Measurements from ENCODE around the gene MNAT1. TPM values are rescaled to one million over a fixed set of nuclear protein-coding genes. Genes with fewer than 3 reads are reported as not detected.
"Not testable (repeated sequence)": the region's sequence is repeated elsewhere in the genome, so short reads cannot be mapped to it uniquely, and the experiment has no call there.

Gene MNAT1
- total and polyA plus RNA-seq, 9 donors, result 43.7 to 102 (median 49.4) TPM

DNA sequence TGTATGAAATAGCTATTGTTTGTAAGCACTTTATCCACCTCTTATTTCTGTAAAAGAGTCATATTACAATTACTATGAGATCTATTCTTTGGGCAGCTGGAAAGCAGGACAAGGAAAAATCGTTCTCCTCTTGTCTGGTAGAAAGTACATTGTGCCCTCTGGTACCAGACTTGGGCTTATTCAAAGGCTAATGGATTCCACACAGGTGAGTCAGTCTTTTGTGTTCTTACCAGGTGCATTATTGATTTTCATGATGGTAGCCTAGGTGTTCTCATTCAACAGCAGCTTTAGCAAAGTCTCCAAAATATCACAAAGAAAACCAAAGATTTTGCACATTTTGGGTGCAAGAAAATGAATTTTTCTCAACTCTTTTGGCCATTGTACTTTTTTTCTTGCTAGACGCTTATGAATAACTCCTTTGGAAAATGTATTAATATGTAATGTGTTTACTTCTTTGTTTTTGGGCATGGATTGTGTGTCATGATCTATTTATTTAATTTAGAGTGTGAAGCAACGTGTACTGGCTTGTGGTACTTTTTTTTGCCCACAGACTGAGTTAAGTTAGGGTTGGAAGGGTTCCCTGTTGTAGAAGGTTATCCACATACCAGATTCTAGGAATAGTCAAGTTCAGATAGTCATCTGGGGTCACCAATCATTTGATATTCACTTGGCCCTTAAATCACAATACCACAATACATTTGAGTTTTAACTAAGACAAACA is 26.2 kb downstream of the MNAT1 start:
- Histone ChIP-seq H3K36me3 (ENCODE audit: control insufficient read depth, insufficient read depth, low read length) (no peaks in the 10 kb centered on the region), H3K4me3 (ENCODE audit: low read length) (no peak overlapping the region), H3K9me3 (replicated peaks; ENCODE audit: control insufficient read depth, low read depth, low read length) (no peaks in the 10 kb centered on the region), H3K4me1 (ENCODE audit: control insufficient read depth, insufficient read depth, low read length) (peaks cover 4% of the 10 kb centered on the region), H3K27ac (ENCODE audit: low read length) (no peak overlapping the region), H3K27me3 (ENCODE audit: control insufficient read depth, insufficient read depth, low read length) (no peaks in the 10 kb centered on the region)
- 33% methylated on average over 1 of the region's 3 CpGs for WGBS (ENCODE audit: insufficient coverage)
- no peak for DNase-seq

DNA sequence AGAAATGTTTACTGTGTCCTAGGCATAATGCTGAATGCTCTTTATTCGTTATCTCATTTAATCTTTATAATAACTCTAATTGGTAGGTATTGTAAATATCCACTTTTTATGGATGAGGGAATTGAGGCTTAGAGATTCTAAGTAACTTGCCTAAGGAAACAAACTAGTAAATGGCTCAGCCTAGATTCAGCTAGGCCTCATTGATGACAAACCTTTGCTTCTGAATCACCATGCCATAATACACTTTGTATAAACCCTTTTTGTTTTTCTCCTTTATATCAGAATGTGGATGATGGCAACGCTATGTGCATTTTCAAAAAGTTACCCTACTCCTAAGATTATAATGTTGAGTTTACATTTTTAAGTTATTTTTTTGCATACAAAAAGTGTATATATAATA is 34.0 kb downstream of the MNAT1 start:
- DNase-seq, result no peak
- no peak overlapping the region for H3K27ac ChIP-seq (ENCODE audit: low read length)
- no peaks in the 10 kb centered on the region for H3K27me3 ChIP-seq (ENCODE audit: control insufficient read depth, insufficient read depth, low read length)
- H3K36me3 ChIP-seq (ENCODE audit: control insufficient read depth, insufficient read depth, low read length), result no peaks in the 10 kb centered on the region
- no peak overlapping the region for H3K4me3 ChIP-seq (ENCODE audit: low read length)
- no peaks in the 10 kb centered on the region for H3K4me1 ChIP-seq (ENCODE audit: control insufficient read depth, insufficient read depth, low read length)
- no CpG with 5 or more reads among the region's 2 CpGs for WGBS (ENCODE audit: insufficient coverage)
- no peaks in the 10 kb centered on the region for H3K9me3 ChIP-seq (replicated peaks; ENCODE audit: control insufficient read depth, low read depth, low read length)

DNA sequence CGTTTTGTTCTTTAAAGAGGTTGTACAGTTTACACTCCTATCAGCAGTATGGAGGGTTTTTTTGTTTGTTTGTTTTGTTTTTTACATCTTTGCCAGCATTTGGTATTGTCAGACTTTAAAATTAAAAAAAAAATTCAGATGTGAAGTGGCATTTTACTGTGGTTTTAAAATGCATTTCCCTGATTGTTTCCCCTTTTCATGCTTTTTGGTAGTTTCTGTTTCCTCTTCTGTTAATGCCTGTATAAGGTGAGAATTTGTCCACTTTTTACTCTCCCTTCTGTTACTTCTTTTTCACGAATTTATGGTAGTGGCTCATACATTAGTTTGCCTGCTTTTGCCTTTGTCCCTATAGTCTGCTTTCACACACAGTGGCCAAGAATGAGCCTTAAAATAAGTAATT is 36.6 kb downstream of the MNAT1 start:
- H3K27ac ChIP-seq (ENCODE audit: low read length), result no peak overlapping the region
- WGBS (ENCODE audit: insufficient coverage), result no CpG with 5 or more reads among the region's 2 CpGs
- H3K4me3 ChIP-seq (ENCODE audit: low read length), result no peak overlapping the region
- no peaks in the 10 kb centered on the region for H3K27me3 ChIP-seq (ENCODE audit: control insufficient read depth, insufficient read depth, low read length)
- no peaks in the 10 kb centered on the region for H3K36me3 ChIP-seq (ENCODE audit: control insufficient read depth, insufficient read depth, low read length)
- H3K4me1 ChIP-seq (ENCODE audit: control insufficient read depth, insufficient read depth, low read length), result no peaks in the 10 kb centered on the region
- no peaks in the 10 kb centered on the region for H3K9me3 ChIP-seq (replicated peaks; ENCODE audit: control insufficient read depth, low read depth, low read length)
- DNase-seq, result no peak

DNA sequence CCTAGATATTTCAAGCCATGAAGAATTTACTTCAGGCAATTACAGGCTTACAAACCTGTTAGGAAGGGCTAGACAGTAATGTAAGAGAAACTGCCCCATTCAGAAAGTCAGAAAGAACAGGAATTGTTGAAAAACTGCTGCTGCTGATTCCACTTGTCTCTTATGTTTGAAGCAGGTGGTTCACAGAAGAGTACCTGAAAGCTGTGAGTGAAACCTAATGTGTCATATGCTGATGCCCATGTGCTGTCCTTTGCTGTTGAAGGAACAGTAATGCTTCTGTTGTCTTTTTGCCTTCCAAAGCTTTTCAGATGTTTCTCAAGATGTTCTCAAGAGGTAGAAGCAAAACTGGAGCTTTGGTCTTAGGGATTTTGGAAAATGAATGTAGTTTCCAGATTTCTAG is 39.0 kb downstream of the MNAT1 start:
- Histone ChIP-seq H3K36me3 (ENCODE audit: control insufficient read depth, insufficient read depth, low read length) (peaks cover under 1% of the 10 kb centered on the region), H3K27me3 (ENCODE audit: control insufficient read depth, insufficient read depth, low read length) (no peaks in the 10 kb centered on the region), H3K9me3 (replicated peaks; ENCODE audit: control insufficient read depth, low read depth, low read length) (no peaks in the 10 kb centered on the region), H3K4me3 (ENCODE audit: low read length) (no peak overlapping the region), H3K27ac (ENCODE audit: low read length) (no peak overlapping the region), H3K4me1 (ENCODE audit: control insufficient read depth, insufficient read depth, low read length) (no peaks in the 10 kb centered on the region)
- no peak for DNase-seq

DNA sequence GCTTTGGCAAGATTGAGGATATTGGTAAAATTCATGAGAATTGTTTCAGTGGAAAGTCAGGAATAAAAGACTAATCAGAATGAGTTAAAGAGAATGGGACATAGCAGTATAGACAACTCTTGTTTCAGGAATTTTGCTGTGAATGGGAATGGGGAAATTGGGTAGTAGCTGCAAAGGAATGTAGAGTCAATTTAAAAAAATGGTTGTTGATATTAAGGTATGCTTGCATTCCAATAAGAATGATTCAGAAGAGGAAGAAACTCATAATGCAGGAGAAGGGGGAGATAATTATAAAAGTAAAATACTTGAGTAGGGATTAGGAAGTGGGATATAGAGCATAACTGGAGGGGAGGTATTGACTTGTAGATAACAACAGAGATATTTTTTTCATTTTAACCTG is 40.7 kb downstream of the MNAT1 start:
- Histone ChIP-seq H3K27ac (ENCODE audit: low read length) (no peak overlapping the region), H3K4me3 (ENCODE audit: low read length) (no peak overlapping the region), H3K4me1 (ENCODE audit: control insufficient read depth, insufficient read depth, low read length) (no peaks in the 10 kb centered on the region), H3K36me3 (ENCODE audit: control insufficient read depth, insufficient read depth, low read length) (peaks cover 3% of the 10 kb centered on the region), H3K9me3 (replicated peaks; ENCODE audit: control insufficient read depth, low read depth, low read length) (no peaks in the 10 kb centered on the region), H3K27me3 (ENCODE audit: control insufficient read depth, insufficient read depth, low read length) (no peaks in the 10 kb centered on the region)
- no peak for DNase-seq

DNA sequence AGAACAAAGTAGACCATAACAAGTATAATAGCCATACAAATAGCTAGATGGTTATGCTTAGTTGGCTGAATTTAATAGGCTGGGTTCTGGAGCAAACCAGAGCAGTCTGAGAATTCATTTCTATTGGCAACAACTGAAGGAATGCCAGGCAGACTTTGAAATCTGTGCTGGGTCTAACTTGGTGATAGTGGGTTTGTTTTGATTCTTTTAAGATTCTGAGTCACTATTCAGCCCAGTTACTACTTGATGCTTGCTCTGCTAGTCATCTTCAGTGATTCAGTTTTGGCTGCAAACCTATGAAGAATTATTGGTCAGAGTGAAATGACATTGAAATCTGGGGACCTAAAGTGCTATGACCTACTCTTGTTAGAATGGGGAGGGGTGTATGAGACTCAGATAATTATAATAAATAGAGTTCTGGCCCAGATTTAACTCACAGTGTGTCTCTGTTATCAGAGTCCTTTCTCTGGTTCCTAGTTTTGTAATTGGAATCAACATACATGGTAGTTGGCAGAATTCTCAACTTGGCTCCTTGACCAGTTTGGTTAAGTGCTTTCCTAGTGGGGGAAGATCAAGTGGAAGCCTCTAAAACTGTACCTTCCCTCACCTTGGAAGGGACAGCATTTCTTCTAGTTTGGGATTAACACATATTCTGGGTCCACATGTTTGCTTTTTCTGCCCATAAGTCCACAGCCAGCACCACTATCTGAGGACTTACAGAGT is 43.5 kb downstream of the MNAT1 start:
- H3K9me3 ChIP-seq (replicated peaks; ENCODE audit: control insufficient read depth, low read depth, low read length), result no peaks in the 10 kb centered on the region
- no peaks in the 10 kb centered on the region for H3K4me1 ChIP-seq (ENCODE audit: control insufficient read depth, insufficient read depth, low read length)
- H3K27me3 ChIP-seq (ENCODE audit: control insufficient read depth, insufficient read depth, low read length), result no peaks in the 10 kb centered on the region
- no peak for DNase-seq
- H3K36me3 ChIP-seq (ENCODE audit: control insufficient read depth, insufficient read depth, low read length), result peaks cover 3% of the 10 kb centered on the region
- H3K27ac ChIP-seq (ENCODE audit: low read length), result no peak overlapping the region
- no peak overlapping the region for H3K4me3 ChIP-seq (ENCODE audit: low read length)

DNA sequence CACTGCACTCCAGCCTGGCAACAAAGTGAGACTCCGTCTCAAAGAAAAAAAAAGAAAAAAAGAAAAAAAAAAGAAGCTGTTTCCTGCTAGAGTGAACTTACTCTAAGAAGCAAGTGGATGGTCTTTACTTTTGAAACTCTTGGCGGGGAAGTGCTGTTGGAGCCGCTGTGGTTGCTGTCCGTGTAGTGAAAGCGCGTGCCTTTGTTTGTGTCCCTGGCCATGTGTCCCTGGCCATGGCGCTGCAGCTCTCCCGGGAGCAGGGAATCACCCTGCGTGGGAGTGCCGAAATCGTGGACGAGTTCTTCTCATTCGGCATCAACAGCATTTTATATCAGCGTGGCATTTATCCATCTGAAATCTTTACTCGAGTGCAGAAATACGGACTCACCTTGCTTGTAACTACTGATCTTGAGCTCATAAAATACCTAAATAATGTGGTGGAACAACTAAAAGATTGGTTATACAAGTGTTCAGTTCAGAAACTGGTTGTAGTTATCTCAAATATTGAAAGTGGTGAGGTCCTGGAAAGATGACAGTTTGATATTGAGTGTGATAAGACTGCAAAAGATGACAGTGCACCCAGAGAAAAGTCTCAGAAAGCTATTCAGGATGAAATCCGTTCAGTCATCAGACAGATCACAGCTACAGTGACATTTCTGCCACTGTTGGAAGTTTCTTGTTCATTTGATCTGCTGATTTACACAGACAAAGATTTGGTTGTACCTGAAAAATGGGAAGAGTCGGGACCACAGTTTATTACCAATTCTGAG is 45.4 kb downstream of the MNAT1 start:
- 94% methylated on average over 8 of the region's 18 CpGs for WGBS (ENCODE audit: insufficient coverage)
- not testable (repeated sequence) for H3K27ac ChIP-seq (ENCODE audit: low read length); H3K4me1 ChIP-seq (ENCODE audit: control insufficient read depth, insufficient read depth, low read length); H3K27me3 ChIP-seq (ENCODE audit: control insufficient read depth, insufficient read depth, low read length); H3K4me3 ChIP-seq (ENCODE audit: low read length); DNase-seq; H3K36me3 ChIP-seq (ENCODE audit: control insufficient read depth, insufficient read depth, low read length); H3K9me3 ChIP-seq (replicated peaks; ENCODE audit: control insufficient read depth, low read depth, low read length)

DNA sequence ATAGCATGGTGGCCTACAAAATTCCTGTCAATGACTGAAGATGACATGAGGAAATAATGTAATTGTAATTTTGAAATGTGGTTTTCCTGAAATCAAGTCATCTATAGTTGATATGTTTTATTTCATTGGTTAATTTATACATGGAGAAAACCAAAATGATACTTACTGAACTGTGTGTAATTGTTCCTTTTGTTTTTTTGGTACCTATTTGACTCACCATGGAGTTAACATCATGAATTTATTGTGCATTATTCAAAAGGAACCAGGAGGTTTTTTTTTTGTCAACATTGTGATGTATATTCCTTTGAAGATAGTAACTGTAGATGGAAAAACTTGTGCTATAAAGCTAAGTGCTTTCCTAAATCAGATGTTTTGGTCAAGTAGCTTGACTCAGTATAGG is 46.0 kb downstream of the MNAT1 start:
- not testable (repeated sequence) for H3K27me3 ChIP-seq (ENCODE audit: control insufficient read depth, insufficient read depth, low read length); DNase-seq; H3K4me1 ChIP-seq (ENCODE audit: control insufficient read depth, insufficient read depth, low read length); H3K27ac ChIP-seq (ENCODE audit: low read length); H3K4me3 ChIP-seq (ENCODE audit: low read length); H3K9me3 ChIP-seq (replicated peaks; ENCODE audit: control insufficient read depth, low read depth, low read length); H3K36me3 ChIP-seq (ENCODE audit: control insufficient read depth, insufficient read depth, low read length)

DNA sequence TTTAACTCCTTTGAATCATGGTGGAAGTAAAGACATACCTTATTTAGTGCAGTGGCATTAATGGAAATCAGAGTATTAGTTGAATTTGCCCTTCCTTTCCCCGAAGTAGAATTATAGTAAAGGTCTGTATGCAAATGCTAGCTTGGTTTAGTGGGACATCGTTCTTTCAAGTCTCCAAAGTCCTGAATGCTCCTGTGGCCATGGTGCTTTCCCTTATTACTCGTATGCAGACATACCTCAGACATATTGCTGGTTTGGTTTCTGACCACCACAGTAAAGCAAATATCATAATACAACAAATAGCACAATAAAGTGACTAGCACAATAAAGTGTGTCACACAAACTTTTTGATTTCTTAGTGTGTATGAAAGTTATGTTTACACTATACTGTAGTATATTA is 52.3 kb downstream of the MNAT1 start:
- H3K4me1 ChIP-seq (ENCODE audit: control insufficient read depth, insufficient read depth, low read length), result no peaks in the 10 kb centered on the region
- H3K9me3 ChIP-seq (replicated peaks; ENCODE audit: control insufficient read depth, low read depth, low read length), result no peaks in the 10 kb centered on the region
- no peak for DNase-seq
- peaks cover 6% of the 10 kb centered on the region for H3K36me3 ChIP-seq (ENCODE audit: control insufficient read depth, insufficient read depth, low read length)
- no peaks in the 10 kb centered on the region for H3K27me3 ChIP-seq (ENCODE audit: control insufficient read depth, insufficient read depth, low read length)
- WGBS (ENCODE audit: insufficient coverage), result 100% methylated on average over 3 of the region's 3 CpGs
- H3K4me3 ChIP-seq (ENCODE audit: low read length), result no peak overlapping the region
- no peak overlapping the region for H3K27ac ChIP-seq (ENCODE audit: low read length)

DNA sequence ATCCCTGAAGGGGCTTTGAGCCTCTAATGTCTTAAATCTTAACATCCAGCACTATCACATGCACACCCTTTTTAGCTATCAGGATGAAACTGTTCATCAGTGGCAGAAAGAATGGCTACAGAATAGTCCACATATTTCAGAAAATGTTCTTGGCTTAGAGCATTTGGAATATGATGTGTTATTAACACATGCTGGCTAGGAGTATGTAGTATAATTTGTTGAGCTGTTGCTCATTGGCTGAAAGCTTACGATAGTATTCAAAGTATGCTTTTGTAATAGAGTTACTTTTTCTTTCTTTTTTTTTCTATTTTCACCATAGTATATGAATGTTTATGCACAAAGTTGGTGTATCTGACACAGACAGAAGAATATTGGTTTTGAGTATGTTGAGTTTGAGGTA is 55.1 kb downstream of the MNAT1 start:
- Histone ChIP-seq H3K36me3 (ENCODE audit: control insufficient read depth, insufficient read depth, low read length) (peaks cover 9% of the 10 kb centered on the region), H3K27ac (ENCODE audit: low read length) (no peak overlapping the region), H3K9me3 (replicated peaks; ENCODE audit: control insufficient read depth, low read depth, low read length) (no peaks in the 10 kb centered on the region), H3K4me3 (ENCODE audit: low read length) (no peak overlapping the region), H3K27me3 (ENCODE audit: control insufficient read depth, insufficient read depth, low read length) (no peaks in the 10 kb centered on the region), H3K4me1 (ENCODE audit: control insufficient read depth, insufficient read depth, low read length) (no peaks in the 10 kb centered on the region)
- no CpG with 5 or more reads among the region's 1 CpG for WGBS (ENCODE audit: insufficient coverage)
- DNase-seq, result no peak

Data from muscle of leg (tissue), 11 donors.